H1 (cell line): ENCODE measurements around the gene RNU6-7. TPM values are rescaled to one million over a fixed set of nuclear protein-coding genes. Genes with fewer than 3 reads are reported as not detected.

Experiments used
- CTCF ChIA-PET: fragments of 300-600 bp; sonication (Branson Sonifier 250); formaldehyde crosslinking; loops from one replicate; lab custom pipeline; 2021; ENCODE audit not compliant: partially characterized antibody; lab: Charles Lee
- POLR2A ChIA-PET: fragments of 300-600 bp; sonication (Branson Sonifier 250); formaldehyde crosslinking; loops from one replicate; lab custom pipeline; 2021; ENCODE audit warnings: inconsistent platforms; ENCODE audit not compliant: partially characterized antibody; lab: Charles Lee
- DNase-seq, 2 experiments: peaks; one replicate each; pipeline versions ENCODE4 v3.0.0 to v3.0.0-alpha.2; 2010 to 2022; ENCODE audit warnings: low spot score in 2 of 2, low read depth in 1 of 2, mixed read lengths in 1 of 2
- FAIRE-seq: peaks from 2 replicates; lab custom pipeline; 2011; peaks lifted over from hg19 to GRCh38; lab: Jason Lieb, UNC
- H2AFZ ChIP-seq: 2 replicates; pipeline ENCODE4 v1.8.1; 2012; ENCODE audit warnings: low read length, inconsistent platforms
- H2AK5ac ChIP-seq: 2 replicates; pipeline ENCODE4 v1.6.1; 2013; ENCODE audit warnings: low read depth, low read length
- H2BK120ac ChIP-seq: replicated peaks from 2 replicates; pipeline ENCODE3; 2013; ENCODE audit warnings: low read depth, low read length, inconsistent platforms
- H2BK12ac ChIP-seq: 2 replicates; pipeline ENCODE4 v1.6.1; 2013; ENCODE audit warnings: low read depth, low read length
- H2BK15ac ChIP-seq: 2 replicates; pipeline ENCODE4 v1.6.1; 2013; ENCODE audit warnings: low read length
- H2BK20ac ChIP-seq: 2 replicates; pipeline ENCODE4 v1.6.1; 2013; ENCODE audit warnings: low read length
- H2BK5ac ChIP-seq: 2 replicates; pipeline ENCODE4 v1.6.1; 2013; ENCODE audit warnings: low read depth, low read length
- H3K14ac ChIP-seq: 2 replicates; pipeline ENCODE4 v1.6.1; 2013; ENCODE audit warnings: inconsistent platforms; ENCODE audit not compliant: insufficient read length
- H3K18ac ChIP-seq: 2 replicates; pipeline ENCODE4 v1.6.1; 2013; ENCODE audit warnings: low read length; ENCODE audit errors: extremely low read depth
- H3K23ac ChIP-seq: 2 replicates; pipeline ENCODE4 v1.6.1; 2013; ENCODE audit warnings: inconsistent platforms; ENCODE audit not compliant: insufficient read length
- H3K23me2 ChIP-seq: 2 replicates; pipeline ENCODE4 v1.6.1; 2013; ENCODE audit warnings: low read depth, low read length
- H3K27ac ChIP-seq: 2 replicates; pipeline ENCODE4 v1.6.1; 2011; ENCODE audit warnings: low read depth, low read length, inconsistent platforms
- H3K27me3 ChIP-seq, 4 experiments: replicated peaks in 1 of 4; 1 replicate in 1 of 4; 2 replicates in 3 of 4; pipeline versions ENCODE4 v1.6.1 to v1.8.1; 2011 to 2013; ENCODE audit warnings: low read length in 3 of 4, mild to moderate bottlenecking in 3 of 4, inconsistent platforms in 2 of 4, mixed read lengths in 2 of 4, moderate library complexity in 1 of 4; ENCODE audit not compliant: control insufficient read depth in 3 of 4, insufficient read depth in 3 of 4; ENCODE audit errors: extremely low read depth in 1 of 4
- H3K36me3 ChIP-seq, 4 experiments: 2 replicates each; pipeline versions ENCODE4 v1.6.1 to v1.8.1; 2011 to 2013; ENCODE audit warnings: mild to moderate bottlenecking in 4 of 4, low read length in 3 of 4, moderate library complexity in 2 of 4, control low read depth in 1 of 4, inconsistent platforms in 1 of 4; ENCODE audit not compliant: insufficient read depth in 4 of 4, control insufficient read depth in 2 of 4
- H3K4ac ChIP-seq: replicated peaks from 2 replicates; pipeline ENCODE3; 2013; ENCODE audit warnings: low read length, low read depth, mixed read lengths, inconsistent platforms; ENCODE audit not compliant: insufficient read length
- H3K4me1 ChIP-seq, 4 experiments: replicated peaks in 1 of 4; 1 replicate in 1 of 4; 2 replicates in 3 of 4; pipeline versions ENCODE4 v1.6.1 to v1.8.1; 2011 to 2013; ENCODE audit warnings: low read length in 3 of 4, inconsistent platforms in 2 of 4, mixed read lengths in 1 of 4; ENCODE audit not compliant: insufficient read depth in 4 of 4, control insufficient read depth in 3 of 4
- H3K4me2 ChIP-seq, 2 experiments: 2 replicates each; pipeline versions ENCODE4 v1.6.1 to v1.8.1; 2011 to 2013; ENCODE audit warnings: low read depth in 2 of 2, low read length in 2 of 2, control low read depth in 1 of 2, inconsistent platforms in 1 of 2, mild to moderate bottlenecking in 1 of 2; ENCODE audit not compliant: insufficient read depth in 1 of 2
- H3K4me3 ChIP-seq, 4 experiments: fragments of 200-600, 300-600 bp in 1 of 4; sonication (generic), shearing (Covaris generic), sonication (Bioruptor Twin) in 1 of 4; 2 replicates each; pipeline versions ENCODE4 v1.5.1 to v1.8.1; 2011 to 2016; ENCODE audit warnings: low read length in 4 of 4, low read depth in 3 of 4, control low read depth in 2 of 4, inconsistent platforms in 2 of 4, mild to moderate bottlenecking in 2 of 4, mixed read lengths in 1 of 4, moderate library complexity in 1 of 4; ENCODE audit not compliant: insufficient read depth in 2 of 4; ENCODE audit errors: extremely low read depth in 1 of 4
- H3K56ac ChIP-seq: replicated peaks from 2 replicates; pipeline ENCODE3; 2013; ENCODE audit warnings: low read depth, mild to moderate bottlenecking, mixed read lengths, low read length, inconsistent platforms; ENCODE audit not compliant: insufficient read length
- H3K79me1 ChIP-seq: 2 replicates; pipeline ENCODE4 v1.6.1; 2013; ENCODE audit warnings: low read depth, low read length, control low read depth
- H3K79me2 ChIP-seq, 2 experiments: 2 replicates each; pipeline versions ENCODE4 v1.6.1 to v1.8.1; 2012 to 2013; ENCODE audit warnings: low read length in 2 of 2, mild to moderate bottlenecking in 2 of 2, inconsistent platforms in 1 of 2; ENCODE audit not compliant: insufficient read depth in 2 of 2, control insufficient read depth in 1 of 2
- H3K9ac ChIP-seq, 4 experiments: replicated peaks in 1 of 4; 1 replicate in 1 of 4; 2 replicates in 3 of 4; pipeline versions ENCODE4 v1.6.1 to v1.8.1; 2011 to 2013; ENCODE audit warnings: low read depth in 3 of 4, low read length in 3 of 4, control low read depth in 2 of 4, mild to moderate bottlenecking in 2 of 4, moderate library complexity in 2 of 4, inconsistent platforms in 1 of 4; ENCODE audit errors: extremely low read depth in 1 of 4
- H3K9me3 ChIP-seq, 2 experiments: 2 replicates each; pipeline versions ENCODE4 v1.6.1 to v1.8.1; 2012 to 2013; ENCODE audit warnings: mild to moderate bottlenecking in 2 of 2, moderate library complexity in 2 of 2, control low read depth in 1 of 2, inconsistent platforms in 1 of 2, low read depth in 1 of 2, low read length in 1 of 2, mixed read lengths in 1 of 2; ENCODE audit not compliant: insufficient read depth in 2 of 2
- H4K20me1 ChIP-seq, 2 experiments: replicated peaks in 1 of 2; 2 replicates each; pipeline versions ENCODE3 to v1.8.1; 2011 to 2013; ENCODE audit warnings: inconsistent platforms in 2 of 2, low read length in 2 of 2, mild to moderate bottlenecking in 1 of 2; ENCODE audit not compliant: insufficient read depth in 2 of 2, control insufficient read depth in 1 of 2
- H4K5ac ChIP-seq: 2 replicates; pipeline ENCODE4 v1.6.1; 2013; ENCODE audit warnings: low read length, low read depth, mixed read lengths, inconsistent platforms; ENCODE audit not compliant: insufficient read length
- H4K8ac ChIP-seq: 2 replicates; pipeline ENCODE4 v1.8.0; 2013; ENCODE audit warnings: mild to moderate bottlenecking, moderate library complexity, low read length, inconsistent platforms; ENCODE audit not compliant: insufficient read depth; ENCODE audit errors: extremely low read depth
- H4K91ac ChIP-seq: replicated peaks from 2 replicates; pipeline ENCODE3; 2013; ENCODE audit warnings: low read length, mixed read lengths, inconsistent platforms; ENCODE audit not compliant: insufficient read length
- E2F6 ChIP-seq: IDR thresholded peaks from 2 replicates; pipeline ENCODE4 v1.6.1; 2012; ENCODE audit warnings: inconsistent platforms
- RBBP5 ChIP-seq: IDR thresholded peaks from 2 replicates; pipeline ENCODE4 v1.7.1; 2012; ENCODE audit warnings: low read depth, mild to moderate bottlenecking, inconsistent platforms, low read length, moderate library complexity, borderline replicate concordance
- SAP30 ChIP-seq: fragments of 300-600 bp; sonication (generic); IDR thresholded peaks from 2 replicates; pipeline ENCODE4 v1.7.1; 2012; ENCODE audit warnings: low read length, moderate library complexity, mild to moderate bottlenecking, inconsistent platforms; ENCODE audit not compliant: insufficient read depth, insufficient replicate concordance
- SIRT6 ChIP-seq: IDR thresholded peaks from one replicate; pipeline ENCODE4 v1.7.1; 2012; ENCODE audit warnings: low read length, inconsistent platforms
- SRF ChIP-seq: IDR thresholded peaks from 2 replicates; pipeline ENCODE4 v1.6.1; 2011; ENCODE audit warnings: mild to moderate bottlenecking, low read depth, low read length, moderate library complexity
- TBP ChIP-seq: IDR thresholded peaks from 2 replicates; pipeline ENCODE4 v1.6.1; 2011; ENCODE audit warnings: low read depth, low read length, improper control_type of control experiment
- WGBS, 2 experiments: shearing (Covaris generic) in 1 of 2; methylation state at CpG; one replicate each; pipeline versions ENCODE4 v1.1.6 to v1.1.7; 2013 to 2015; ENCODE audit warnings: low lambda C conversion rate in 2 of 2, mixed read lengths in 2 of 2, inconsistent platforms in 1 of 2, low coverage in 1 of 2, missing lambda C conversion rate in 1 of 2; ENCODE audit not compliant: insufficient replicate concordance in 2 of 2, insufficient coverage in 1 of 2, insufficient read length in 1 of 2; ENCODE audit errors: extremely low coverage in 1 of 2, missing lambda C conversion rate in 1 of 2; 5-methylcytosine and 5-hydroxymethylcytosine counted together
- long read RNA-seq, 2 experiments: library from RNA in 1 of 2; library from capped mRNA in 1 of 2; stranded (forward); transcript quantifications; one replicate each; pipeline ENCODE4 v2.0.0, GENCODE V29; 2021; ENCODE audit warnings: inconsistent platforms in 1 of 2
- polyA minus RNA-seq, 3 experiments: library from RNA; depleted of rRNA, polyadenylated mRNA; stranded (reverse); fragments of >200 nt; gene quantifications; 1 replicate in 2 of 3; 2 replicates in 1 of 3; pipeline ENCODE4 v1.2.3, GENCODE V29; 2011
- polyA plus RNA-seq, 7 experiments: library from polyadenylated mRNA; depleted of rRNA in 3 of 7; stranded (reverse) in 5 of 7; unstranded in 2 of 7; fragments of >200 nt in 5 of 7; fragments of 200-250 nt in 2 of 7; gene quantifications; 1 replicate in 5 of 7; 2 replicates in 1 of 7; 4 replicates in 1 of 7; pipeline versions ENCODE4 v1.2.1 to v1.2.3, GENCODE V29; 2011 to 2013; ENCODE audit warnings: missing spikeins in 2 of 7, mixed read lengths in 2 of 7
- total RNA-seq: library from RNA; stranded (reverse); fragmentation: NEBNext Ultra II Directional; extraction: Animal tissue kit (Norgen Biotek cat#: 25700); gene quantifications from 2 replicates; pipeline ENCODE4 v1.2.1, GENCODE V29; 2021

Gene RNU6-7
- total RNA-seq (not detected in 2 replicates), polyA plus RNA-seq (2011; rRNA removed) (not detected in 2 replicates), polyA minus RNA-seq (2011; rRNA and poly(A)+ RNA removed) (under 0.01 TPM in 2 replicates)
- polyA plus RNA-seq (2011; cell fraction: cytosol; rRNA removed) = not detected
- polyA plus RNA-seq (2011; cell fraction: nucleus; rRNA removed) = not detected
- polyA plus RNA-seq (2012, experiment 1 of 2) = not detected in 4 replicates
- polyA plus RNA-seq (2012, experiment 2 of 2) = not detected
- polyA plus RNA-seq (2013, experiment 1 of 2) = not detected
- not detected for polyA plus RNA-seq (2013, experiment 2 of 2)
- not detected for polyA minus RNA-seq (2011; cell fraction: cytosol; rRNA and poly(A)+ RNA removed)
- polyA minus RNA-seq (2011; cell fraction: nucleus; rRNA and poly(A)+ RNA removed) = not detected
- long read RNA-seq, experiment 1 = 0 reads
- long read RNA-seq, experiment 2 = 0 reads

GRCh38 chr14:32201816-32202490, at the start of gene RNU6-7:
Gene RNU6-7, plus strand, starts transcription at chr14:32202045.
- peak within 1 kb of the TSS; percentile 95 for H2AFZ ChIP-seq
- H3K27ac ChIP-seq = no peak within 1 kb of the TSS
- peak within 1 kb of the TSS; percentile 86 to 99 for H3K4me2 ChIP-seq
- no peak within 1 kb of the TSS for H3K4ac ChIP-seq
- FAIRE-seq (no peak), DNase-seq (peak in 1 of 2 experiments; percentile 52)
- no peaks in the 10 kb centered on the region for H3K36me3 ChIP-seq
- POLR2A ChIA-PET = interaction anchor here (2.4 kb wide), 1 partner anchor 125 kb away, joined by 17 read pairs; the partner anchor contains the start of gene ARHGAP5
- no peaks in the 10 kb centered on the region for H3K9me3 ChIP-seq
- H3K23ac ChIP-seq = no peak within 1 kb of the TSS
- no peak within 1 kb of the TSS for H2BK20ac ChIP-seq
- WGBS, 2 experiments = 4% methylated on average over 40 of the region's 40 CpGs; no CpG with 5 or more reads in 1 of the 2 experiments
- peaks cover 18% of the 10 kb centered on the region for H3K23me2 ChIP-seq
- no peaks in the 10 kb centered on the region; a peak in 1 of 7 replicates for H3K27me3 ChIP-seq
- no peak within 1 kb of the TSS for H2BK15ac ChIP-seq
- H3K9ac ChIP-seq = peak within 1 kb of the TSS in 2 of 4 experiments; percentile 9 to 47; a peak in 5 of 7 replicates
- H4K91ac ChIP-seq = no peak within 1 kb of the TSS
- TF ChIP-seq SRF = no peak
- TF ChIP-seq E2F6 = no peak
- TF ChIP-seq SAP30 = peak; percentile 47
- TF ChIP-seq SIRT6 = no peak
- TF ChIP-seq RBBP5 = 0 out of 2 replicates have a peak, but pooled peaks have one; percentile 19
- TF ChIP-seq TBP = peak; percentile 92
- TF ChIP-seq, all 59 proteins: peak for 3
- CTCF ChIA-PET = interaction anchor here (0.6 to 1.0 kb wide), 2 partner anchors 43 to 203 kb away, joined by 3 read pairs; no protein-coding TSS in a partner anchor
- Histone ChIP-seq H3K79me1 (no peaks in the 10 kb centered on the region), H4K8ac (no peak within 1 kb of the TSS), H2BK120ac (no peak within 1 kb of the TSS), H2BK5ac (no peak within 1 kb of the TSS; the same call in 1 of the 2 replicates), H4K20me1 (peaks cover 0 to 2% of the 10 kb centered on the region in 2 experiments), H2BK12ac (no peak within 1 kb of the TSS), H3K79me2 (no peaks in the 10 kb centered on the region), H3K18ac (no peak within 1 kb of the TSS), H3K4me3 (peak within 1 kb of the TSS; percentile 48 to 93 (median 90)), H3K14ac (no peak within 1 kb of the TSS), H3K4me1 (peaks cover 0 to 4% (median under 1%) of the 10 kb centered on the region in 4 experiments; a peak in 2 of 7 replicates), H2AK5ac (no peak within 1 kb of the TSS), H4K5ac (no peak within 1 kb of the TSS), H3K56ac (no peak within 1 kb of the TSS)
